ENCODE results near the gene GRID1.
"Not testable (repeated sequence)": the region's sequence is repeated elsewhere in the genome, so short reads cannot be mapped to it uniquely, and the experiment has no call there.

The GRID1 gene

DNA sequence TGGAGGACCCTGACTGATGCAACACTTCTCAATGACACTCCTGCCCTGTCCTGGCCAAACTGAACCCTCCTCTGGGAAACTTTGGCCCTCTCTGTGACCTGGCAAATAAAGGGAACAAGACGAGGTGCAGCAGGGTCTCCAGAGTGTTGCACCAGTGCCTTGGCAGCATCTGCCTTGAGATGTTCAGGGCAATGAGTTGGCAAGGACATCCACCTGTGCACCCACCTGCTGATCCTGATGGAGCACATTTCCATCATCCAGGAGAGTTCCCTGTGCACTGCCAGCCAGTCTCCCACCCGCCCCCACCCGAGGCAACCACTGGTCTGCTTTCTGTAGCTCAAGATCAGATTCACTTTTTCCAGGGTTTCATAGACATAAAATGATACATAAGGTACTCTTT, 407.4 kb downstream of the GRID1 start:
- no peak for DNase-seq (ENCODE audit: low read depth in 3 of 3, low spot score in 1 of 3)

DNA sequence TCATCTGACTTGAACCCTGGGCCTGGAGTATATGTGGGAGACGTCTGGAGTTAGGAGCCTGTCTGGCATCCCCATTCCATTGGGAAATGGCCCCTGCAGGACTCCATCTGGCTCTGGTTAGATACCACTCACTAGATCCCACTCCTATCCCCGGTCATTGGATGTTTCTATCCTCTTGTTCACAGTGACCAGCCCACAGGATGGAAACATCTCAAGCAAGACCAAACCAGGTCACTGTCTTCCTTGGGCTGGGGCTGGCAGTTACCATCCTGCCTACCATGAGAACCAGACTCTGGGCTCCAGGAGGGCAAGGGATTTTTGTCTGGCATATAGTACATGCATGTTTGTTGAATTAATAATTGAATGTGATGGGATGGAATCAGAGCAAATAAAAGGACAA, 415.7 kb downstream of the GRID1 start:
- DNase-seq (ENCODE audit: low read depth in 3 of 3, low spot score in 1 of 3) = no peak

DNA sequence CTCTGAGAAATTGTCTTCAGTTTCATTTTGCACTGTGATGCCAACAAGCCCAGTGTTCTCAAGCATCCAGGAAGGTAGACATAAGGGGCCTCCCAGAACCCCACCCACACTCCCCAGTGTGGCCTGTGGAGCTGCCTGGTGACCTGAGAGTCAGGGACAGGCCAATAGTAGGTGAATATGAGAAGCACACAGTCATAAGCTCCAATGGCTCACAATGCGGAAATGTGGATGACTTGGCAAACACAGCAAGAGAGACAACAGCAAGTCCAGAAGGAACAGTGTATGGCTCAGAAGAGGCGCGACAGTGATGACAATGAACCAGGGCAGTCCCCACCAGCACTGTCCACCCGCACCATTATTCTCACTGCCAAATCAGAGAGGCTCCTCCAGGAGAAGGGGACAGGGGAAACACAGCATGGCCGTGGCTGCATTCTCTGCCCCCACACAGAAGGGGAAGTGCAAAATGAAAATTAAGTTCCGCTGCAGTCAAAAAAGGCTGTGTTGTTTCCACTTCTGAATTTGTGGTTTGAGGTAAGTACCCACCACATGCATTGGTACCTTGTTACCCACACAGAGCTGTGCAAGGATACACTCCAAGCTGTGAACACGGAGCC, 419.8 kb downstream of the GRID1 start:
- no peak for DNase-seq (ENCODE audit: low read depth in 3 of 3, low spot score in 1 of 3)

DNA sequence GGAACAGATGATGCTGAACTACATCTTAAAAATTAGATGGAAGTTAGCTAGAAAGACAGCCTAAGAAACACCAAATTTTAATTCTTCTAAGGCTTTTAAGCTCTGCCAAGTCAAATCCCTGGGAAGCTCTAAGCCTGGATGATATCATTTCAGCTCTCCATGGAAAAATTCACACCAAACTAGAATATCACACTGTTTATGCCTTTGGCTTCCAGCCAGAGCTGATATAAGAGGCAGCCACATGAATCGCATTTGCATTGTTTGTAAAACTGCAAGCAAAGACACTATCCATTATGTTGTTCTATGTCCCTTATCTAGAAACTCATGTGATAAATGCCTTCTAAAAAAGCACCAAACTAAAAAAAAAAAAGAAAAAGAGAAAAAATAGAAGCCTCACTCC, 430.4 kb downstream of the GRID1 start:
- DNase-seq (ENCODE audit: low read depth in 3 of 3, low spot score in 1 of 3) = no peak

DNA sequence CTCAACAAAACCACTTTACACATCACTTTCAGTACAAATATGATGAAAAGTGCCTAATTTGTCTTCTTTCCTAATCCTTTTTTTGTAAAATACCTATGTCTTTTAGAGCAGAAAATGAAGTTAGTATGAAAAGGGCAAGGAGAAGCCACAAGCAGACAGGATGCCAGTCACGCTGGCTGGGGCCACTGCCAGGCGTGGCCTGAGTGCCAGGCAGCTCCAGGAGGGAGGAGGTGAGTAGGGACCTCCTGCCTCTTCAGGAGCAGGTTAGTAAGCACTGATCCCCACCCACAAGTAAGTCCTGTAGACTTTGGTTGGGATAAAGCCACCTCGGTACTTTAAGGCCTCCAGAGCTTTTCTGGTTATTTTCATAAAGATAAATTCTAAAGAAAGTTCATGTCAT, 432.0 kb downstream of the GRID1 start:
- DNase-seq (ENCODE audit: low read depth in 3 of 3, low spot score in 1 of 3) = no peak

DNA sequence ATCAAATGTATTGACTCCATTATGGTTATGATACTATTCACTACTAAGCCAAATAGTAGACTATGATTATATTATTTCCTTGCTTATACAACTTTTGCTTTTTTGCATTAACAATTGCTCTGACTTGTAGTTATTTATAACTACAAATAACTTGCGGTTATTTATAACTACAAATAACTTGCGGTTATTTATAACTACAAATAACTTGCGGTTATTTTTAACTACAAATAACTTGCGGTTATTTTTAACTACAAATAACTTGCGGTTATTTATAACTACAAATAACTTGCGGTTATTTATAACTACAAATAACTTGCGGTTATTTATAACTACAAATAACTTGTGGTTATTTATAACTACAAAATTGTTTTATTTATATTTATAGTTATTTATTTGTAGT, 436.6 kb downstream of the GRID1 start:
- DNase-seq (ENCODE audit: low read depth in 3 of 3, low spot score in 1 of 3) = not testable (repeated sequence)

DNA sequence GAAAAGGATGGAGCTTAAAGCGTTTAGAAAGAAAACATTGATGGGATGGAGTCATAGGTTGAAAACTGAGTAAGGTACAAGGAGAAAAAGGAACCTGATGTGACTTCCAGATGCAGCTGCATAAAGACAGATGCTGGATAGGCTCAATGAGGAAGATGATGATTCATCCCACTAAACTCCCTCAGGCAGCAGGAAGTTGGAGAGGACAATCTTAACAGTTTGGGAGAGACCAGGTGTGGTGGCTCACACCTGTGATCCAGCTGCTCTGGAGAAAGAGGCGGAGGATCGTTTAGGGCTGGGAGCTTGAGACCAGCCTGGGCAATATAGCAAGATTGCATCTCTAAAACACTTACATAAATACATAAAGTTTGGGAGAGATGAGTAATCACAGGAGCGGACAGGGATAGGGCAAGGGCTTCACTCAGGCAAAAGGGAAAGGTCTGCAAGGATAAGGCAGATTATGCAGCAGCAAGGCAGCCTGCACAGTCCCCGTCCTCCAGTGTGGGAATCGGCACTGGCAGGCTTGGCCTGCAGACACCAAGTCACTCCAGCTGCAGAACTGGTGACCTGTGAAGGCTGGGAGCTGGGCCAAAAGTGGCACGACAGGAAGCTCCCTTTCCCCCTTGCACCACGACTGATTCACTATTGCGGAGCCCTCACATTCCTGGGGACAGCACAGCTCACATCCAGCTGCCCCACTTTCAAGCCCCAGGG, 438.5 kb downstream of the GRID1 start:
- no peak for DNase-seq (ENCODE audit: low read depth in 3 of 3, low spot score in 1 of 3)

DNA sequence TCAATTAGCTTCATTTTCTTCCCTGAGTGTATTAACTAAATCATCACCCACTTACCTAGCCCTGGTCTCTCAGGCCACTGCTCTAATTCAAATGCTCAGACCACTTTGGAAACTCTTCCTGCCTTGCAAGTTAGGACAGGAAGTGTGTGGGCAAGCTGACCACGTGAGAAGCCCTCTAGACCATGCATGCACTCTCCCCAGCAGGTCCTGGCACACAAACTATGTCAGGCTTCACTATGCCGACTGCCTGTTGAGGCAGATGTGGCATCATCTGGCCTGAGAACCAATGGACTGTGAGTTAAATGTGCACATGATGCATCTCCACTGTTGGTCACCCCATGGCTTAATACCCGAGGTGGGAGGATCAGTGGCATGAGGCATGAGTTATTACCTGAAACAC, 439.6 kb downstream of the GRID1 start:
- DNase-seq (ENCODE audit: low read depth in 3 of 3, low spot score in 1 of 3) = no peak

DNA sequence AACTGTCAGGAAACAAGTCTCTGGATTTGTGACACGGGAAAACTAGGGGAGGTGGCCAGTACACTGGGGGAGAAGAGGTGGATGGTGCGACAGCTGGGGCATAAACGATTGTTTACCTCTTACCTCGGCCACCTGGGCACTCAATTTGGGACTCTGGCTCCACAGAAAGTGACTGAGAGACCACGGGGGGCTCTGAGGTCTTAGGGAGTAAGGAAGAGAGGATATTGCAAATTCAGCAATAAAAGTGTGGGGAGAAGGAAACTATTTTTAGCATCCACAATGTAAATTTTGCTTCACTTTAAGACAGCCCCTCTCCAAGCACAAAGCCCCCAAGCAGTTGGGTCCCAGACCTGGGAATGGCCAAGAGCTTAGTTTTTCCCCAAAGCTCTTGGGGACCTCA, 440.5 kb downstream of the GRID1 start:
- no peak for DNase-seq (ENCODE audit: low read depth in 3 of 3, low spot score in 1 of 3)

DNA sequence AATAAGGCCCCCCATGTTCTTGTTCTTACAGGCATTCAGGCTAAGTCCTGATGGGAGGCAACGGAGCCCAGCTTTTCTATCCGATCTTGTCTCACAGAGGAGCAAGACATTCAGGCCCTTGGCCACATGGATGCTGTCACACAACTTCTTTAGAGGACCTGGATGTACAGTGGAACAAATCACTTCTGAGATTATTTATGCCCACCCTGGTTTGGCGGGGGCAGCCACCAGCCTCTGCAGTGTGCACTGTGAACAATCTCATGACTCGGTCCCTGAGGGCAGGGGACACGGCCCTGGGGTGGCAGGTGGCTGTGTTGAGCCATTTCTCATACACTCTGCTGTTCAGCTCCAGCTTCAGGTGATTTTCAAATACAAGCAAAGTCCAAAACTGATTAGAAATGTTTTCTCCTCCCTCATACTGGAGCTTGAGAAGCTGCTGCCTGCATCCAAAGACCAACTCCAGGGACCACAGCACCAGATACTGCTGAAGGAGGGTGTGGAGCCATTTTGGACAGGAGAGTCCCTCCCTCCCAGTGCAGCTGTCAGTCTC, 441.3 kb downstream of the GRID1 start:
- DNase-seq (ENCODE audit: low read depth in 3 of 3, low spot score in 1 of 3) = no peak

DNA sequence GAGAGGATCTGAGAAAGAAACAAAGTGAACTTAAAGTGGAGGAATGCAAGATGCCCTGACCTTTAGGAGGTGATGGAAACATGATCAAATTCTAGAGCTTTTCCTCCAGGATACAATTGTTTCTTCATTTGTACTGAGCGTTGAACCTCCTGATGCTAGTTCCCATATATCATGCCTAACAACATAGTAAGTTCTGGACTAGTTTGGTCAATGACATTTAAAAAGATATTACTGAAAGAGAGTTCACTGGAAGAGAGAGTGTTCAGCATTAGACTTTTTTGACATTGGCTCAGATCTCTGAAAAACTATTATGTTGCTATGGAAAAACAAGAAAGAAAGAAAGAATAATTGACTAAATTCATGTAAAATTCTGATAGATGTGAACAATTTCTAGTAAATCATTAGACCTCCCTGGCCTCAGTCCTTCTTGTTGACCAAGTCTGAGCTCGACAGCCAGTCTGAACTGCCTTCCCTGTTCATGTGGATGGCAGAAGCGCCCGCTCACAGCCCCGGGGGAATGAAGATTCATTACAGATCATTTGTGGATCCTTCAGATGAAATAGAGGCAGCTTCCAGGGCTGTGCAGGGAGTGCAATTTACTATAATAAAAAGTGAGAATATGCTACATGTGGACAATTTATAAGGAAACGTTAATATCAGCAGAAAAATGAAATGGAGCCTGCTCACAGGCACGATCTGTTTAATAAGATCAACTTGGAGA, 442.1 kb downstream of the GRID1 start:
- no peak for DNase-seq (ENCODE audit: low read depth in 3 of 3, low spot score in 1 of 3)

DNA sequence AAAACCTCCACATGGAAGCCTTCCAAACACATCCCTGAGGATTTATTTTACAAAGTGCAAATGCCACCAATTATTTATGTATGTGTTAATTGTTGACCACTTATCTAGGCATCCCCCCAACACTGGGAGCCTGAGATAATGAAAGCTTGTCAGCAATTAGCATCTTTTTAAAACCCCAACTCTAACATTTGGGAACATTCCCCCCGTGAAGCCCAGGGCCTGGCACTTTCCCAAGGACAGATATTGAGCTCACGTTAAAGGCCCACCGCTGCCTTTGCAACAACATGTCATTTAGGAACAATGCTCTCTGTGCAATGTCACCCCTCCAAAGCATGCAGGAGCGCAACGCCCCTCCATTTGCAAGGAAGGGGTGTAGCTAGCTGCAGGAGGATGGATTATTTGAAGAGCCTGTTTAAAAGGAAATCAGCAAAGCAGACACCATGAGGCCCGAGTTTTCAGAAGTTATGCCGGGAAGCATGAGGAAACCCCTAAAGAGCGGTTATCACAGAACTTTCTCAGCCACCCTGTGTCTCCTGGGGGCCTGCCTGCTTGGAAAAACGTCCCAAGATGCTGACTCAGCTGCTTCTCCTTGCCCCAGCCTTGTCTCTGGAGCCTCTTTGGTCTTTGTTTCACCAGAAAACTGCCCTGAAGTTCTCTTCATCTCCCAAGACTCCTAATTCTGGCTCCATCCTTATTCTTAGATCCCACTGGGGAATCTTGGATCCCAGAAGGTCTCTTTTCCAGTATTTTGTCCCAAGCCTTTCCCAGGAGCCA, 444.1 kb downstream of the GRID1 start:
- no peak for DNase-seq (ENCODE audit: low read depth in 3 of 3, low spot score in 1 of 3)

DNA sequence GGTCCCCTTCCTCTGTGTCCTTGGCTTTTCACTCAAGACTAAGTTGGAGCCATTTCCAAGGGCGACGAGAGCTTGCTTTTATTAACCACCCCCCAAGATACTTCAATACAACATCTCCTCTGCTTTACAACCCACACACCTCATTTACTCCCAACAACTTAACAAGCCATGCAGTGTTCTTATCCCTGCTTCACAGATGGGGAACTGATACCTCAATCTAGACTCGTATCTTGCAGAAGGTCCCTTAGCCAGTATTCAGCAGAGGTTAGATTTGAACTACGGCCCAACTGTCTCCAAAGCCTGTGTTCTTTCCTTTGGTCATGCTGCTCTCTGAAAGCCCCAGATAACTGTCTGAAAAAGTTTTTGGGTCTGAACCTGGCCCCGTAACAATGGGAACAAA, 444.8 kb downstream of the GRID1 start:
- DNase-seq (ENCODE audit: low read depth in 3 of 3, low spot score in 1 of 3) = no peak

DNA sequence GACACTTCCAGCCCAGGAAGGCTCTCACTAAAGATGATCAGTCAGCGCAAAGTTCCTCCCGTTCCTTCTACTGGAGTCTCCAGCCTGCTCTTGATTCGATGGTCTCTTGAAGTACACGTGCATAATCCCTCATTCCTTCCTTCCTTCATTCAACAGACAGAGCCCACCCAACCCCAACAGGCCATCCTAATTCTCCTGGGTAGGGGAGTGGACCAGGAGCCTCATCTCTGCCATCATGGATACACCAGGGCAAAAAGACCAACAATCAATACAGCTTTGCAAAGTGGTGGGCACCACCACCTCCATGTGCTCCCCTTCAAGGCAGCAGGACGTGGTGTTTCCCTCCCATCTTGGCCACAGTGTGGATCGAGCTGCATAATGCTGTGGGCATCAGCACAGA, 446.3 kb downstream of the GRID1 start:
- DNase-seq (ENCODE audit: low read depth in 3 of 3, low spot score in 1 of 3) = no peak

DNA sequence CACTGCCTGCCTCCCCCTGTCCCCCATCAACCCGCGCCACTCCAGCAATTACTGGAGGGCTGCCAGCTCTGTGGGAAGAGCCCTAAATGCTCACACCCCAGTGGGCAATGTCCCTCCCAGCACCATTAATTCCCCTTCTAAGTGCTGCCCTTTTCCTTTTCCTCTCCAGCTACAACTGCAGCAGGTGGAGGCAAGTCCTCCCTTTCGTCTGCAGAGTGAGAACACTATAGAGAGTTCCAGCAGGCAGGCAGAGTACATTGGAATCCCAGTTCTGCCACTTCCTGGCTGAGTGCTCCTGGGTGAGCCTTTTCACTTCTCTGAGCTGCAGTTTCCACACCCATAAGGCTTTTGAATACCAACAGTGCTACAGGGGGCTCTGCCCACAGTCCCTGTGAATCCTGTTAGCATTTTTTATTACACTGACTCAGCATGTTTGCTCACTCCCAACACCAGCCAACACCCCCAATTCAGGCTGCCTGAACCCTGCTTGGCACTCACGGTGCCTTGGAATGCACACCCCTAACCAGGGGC, 447.0 kb downstream of the GRID1 start:
- DNase-seq (ENCODE audit: low read depth in 3 of 3, low spot score in 1 of 3) = no peak

DNA sequence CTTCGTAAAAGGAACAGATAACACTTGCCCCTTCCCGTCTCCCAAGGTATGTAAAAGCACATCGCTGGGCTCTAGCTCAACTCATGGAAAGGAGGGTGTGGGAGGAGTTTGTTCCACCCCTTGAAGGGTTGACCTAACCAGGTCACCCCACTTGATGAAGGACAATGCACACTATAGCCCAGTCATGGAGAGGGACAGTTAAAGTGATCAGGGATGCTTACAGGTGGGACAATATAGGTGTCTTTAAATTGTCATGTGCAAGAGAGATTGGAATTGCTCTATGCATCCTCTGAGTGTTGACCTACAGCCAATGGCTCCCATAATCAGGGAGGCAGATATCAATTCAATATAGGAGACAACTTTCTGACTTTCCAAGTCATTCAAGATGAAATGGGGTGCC, 448.2 kb downstream of the GRID1 start:
- no peak for DNase-seq (ENCODE audit: low read depth in 3 of 3, low spot score in 1 of 3)

DNA sequence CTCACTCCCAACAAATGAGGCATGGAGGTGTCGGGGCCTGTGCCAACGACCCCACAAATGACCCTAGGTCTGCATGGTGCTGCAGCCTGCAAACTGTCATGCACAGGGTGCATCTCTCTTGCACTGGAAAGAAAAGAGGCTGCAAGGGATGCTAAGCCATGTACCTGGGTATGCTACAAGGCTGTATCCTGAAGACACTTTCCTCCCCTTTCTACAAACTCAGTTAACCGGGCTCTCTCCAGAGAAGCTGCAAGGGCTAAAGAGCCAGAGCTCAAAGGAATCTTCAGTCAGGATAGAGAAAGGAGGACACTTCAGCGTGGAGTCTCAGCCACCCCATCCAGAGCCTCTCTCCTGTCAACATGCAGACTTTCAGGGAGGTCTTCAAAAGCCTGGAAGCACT, 449.0 kb downstream of the GRID1 start:
- no peak for DNase-seq (ENCODE audit: low read depth in 3 of 3, low spot score in 1 of 3)

DNA sequence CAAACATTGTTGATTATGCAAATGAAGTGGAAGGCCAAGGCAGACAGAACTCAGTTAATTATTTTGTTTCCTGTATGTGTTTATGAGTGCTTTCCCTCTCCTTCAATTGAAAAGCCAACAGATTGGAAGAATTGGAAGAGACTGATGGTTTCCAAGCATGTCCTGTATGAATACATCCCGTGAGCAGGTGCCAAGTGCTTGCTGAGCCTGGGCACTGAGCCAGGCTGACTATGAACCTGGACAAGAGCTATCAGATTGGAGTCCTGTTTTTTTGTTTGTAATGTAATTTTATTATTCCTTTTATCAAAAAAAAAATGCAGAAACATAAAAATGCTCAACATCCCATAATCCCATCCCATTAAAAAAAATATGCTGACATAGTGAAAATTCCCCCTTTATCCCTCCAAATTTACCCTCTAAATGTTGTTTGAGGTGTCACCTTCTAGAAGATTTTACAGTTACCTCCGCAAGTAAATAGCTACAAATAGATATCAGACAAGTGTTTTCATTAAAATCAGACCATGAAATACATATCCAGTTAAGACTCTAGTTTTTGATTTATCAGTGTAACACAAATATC, 449.5 kb downstream of the GRID1 start:
- no peak for DNase-seq (ENCODE audit: low read depth in 3 of 3, low spot score in 1 of 3)

DNA sequence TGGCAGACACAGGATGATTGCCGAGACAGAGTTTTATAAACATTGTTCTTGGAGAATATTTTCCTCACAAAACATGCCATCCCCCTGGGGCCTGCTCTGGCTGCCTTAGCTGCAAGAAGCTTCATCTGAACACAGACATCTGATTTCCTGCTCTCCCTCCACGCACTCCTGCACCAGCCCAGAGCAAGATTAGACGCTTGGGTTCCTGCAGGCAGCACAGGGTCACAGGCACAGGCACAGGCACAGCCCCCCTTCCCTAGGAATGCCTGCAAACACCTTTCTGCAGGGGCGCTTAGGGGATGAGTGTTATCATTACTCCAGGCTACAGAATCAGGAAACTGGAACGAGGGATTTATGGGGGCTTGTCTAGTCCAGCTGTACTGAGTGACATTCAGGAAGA, 450.3 kb downstream of the GRID1 start:
- no peak for DNase-seq (ENCODE audit: low read depth in 3 of 3, low spot score in 1 of 3)

DNA sequence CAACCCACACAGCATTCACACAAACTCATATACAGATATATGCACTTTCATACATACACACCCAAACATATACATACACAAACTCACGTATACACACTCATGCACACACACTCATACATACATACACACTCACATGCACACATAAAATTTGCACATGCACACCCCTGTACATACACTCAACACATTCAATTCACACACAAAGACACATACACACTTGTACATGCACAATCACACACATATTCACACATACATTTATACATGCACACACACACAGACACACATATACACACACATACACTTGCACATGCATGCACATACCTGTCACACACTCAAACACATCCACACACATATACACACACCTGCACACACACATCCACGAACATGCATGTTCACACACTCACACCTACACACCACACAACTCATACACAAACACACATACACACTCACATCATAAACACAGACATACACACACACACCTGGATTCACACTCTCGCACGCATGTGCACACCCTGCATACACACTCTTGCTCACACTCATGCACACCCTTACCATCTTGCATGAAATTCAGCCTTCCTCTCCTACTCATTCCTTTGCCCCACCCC, 451.2 kb downstream of the GRID1 start:
- DNase-seq (ENCODE audit: low read depth in 3 of 3, low spot score in 1 of 3) = no peak

DNA sequence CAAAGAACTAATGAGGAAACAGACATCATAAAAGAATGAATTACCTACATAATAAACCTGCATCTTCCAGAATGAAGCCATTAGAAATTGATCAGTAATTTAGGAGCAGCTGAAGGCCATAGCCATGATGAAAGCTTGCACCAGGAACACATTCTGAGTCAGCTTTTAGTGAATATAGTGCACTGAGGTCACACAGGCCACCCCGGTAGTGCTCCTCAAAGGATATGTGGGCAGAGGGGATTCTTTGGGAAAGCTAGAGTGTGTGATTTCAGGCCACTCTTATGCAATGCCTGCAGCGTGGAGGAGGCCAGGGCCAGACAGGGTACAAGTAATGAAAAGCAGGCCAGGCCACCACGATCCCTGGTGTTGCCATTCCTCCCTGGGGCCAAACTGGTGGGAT, 451.9 kb downstream of the GRID1 start:
- no peak for DNase-seq (ENCODE audit: low read depth in 3 of 3, low spot score in 1 of 3)

Data from stimulated activated CD4-positive, alpha-beta T cell treated with anti-CD3 and anti-CD28 coated beads, TNF-alpha, amount 100 ng/mL, for 1 hour (primary cell).